Smooth muscle cell (in vitro differentiated cells): ENCODE results near the gene SIRT3. TPM values are rescaled to one million over a fixed set of nuclear protein-coding genes. Genes with fewer than 3 reads are reported as not detected.

ENCODE experiments used
- DNase-seq: peaks from one replicate; lab custom pipeline; 2025; ENCODE audit not compliant: unreplicated experiment; lab: John Stamatoyannopoulos, UW
- H2AFZ ChIP-seq: fragments of 200-600 bp; sonication (generic); 2 replicates; pipeline ENCODE4 v1.6.0; 2016; ENCODE audit warnings: antibody characterized with exemption, low read depth, mild to moderate bottlenecking
- H3F3A ChIP-seq: fragments of 200-600 bp; sonication (generic); 2 replicates; pipeline ENCODE4 v1.6.0; 2017; ENCODE audit warnings: antibody characterized with exemption, low read depth
- H3K27ac ChIP-seq: fragments of 200-600 bp; sonication (generic); 2 replicates; pipeline ENCODE4 v1.5.1; 2016; ENCODE audit warnings: low read depth, mild to moderate bottlenecking
- H3K27me3 ChIP-seq: fragments of 200-600 bp; sonication (generic); 2 replicates; pipeline ENCODE4 v1.6.1; 2016; ENCODE audit warnings: low read depth, mild to moderate bottlenecking
- H3K36me3 ChIP-seq: fragments of 200-600 bp; sonication (generic); 2 replicates; pipeline ENCODE4 v1.5.1; 2016; ENCODE audit warnings: low read depth
- H3K4me1 ChIP-seq: fragments of 200-600 bp; sonication (generic); 2 replicates; pipeline ENCODE4 v1.5.1; 2016; ENCODE audit warnings: low read depth
- H3K4me2 ChIP-seq: fragments of 200-600 bp; sonication (generic); 2 replicates; pipeline ENCODE4 v1.6.0; 2016; ENCODE audit warnings: mild to moderate bottlenecking
- H3K4me3 ChIP-seq: fragments of 200-600 bp; sonication (generic); 2 replicates; pipeline ENCODE4 v1.5.1; 2016; ENCODE audit warnings: mild to moderate bottlenecking
- H3K79me2 ChIP-seq: fragments of 200-600 bp; sonication (generic); 2 replicates; pipeline ENCODE4 v1.6.0; 2016; ENCODE audit warnings: low read depth, mild to moderate bottlenecking
- H3K9ac ChIP-seq: fragments of 200-600 bp; sonication (generic); 2 replicates; pipeline ENCODE4 v1.6.0; 2016; ENCODE audit warnings: low read depth
- H3K9me3 ChIP-seq: fragments of 200-600 bp; sonication (generic); replicated peaks from 2 replicates; pipeline ENCODE4 v1.5.1; 2016; ENCODE audit warnings: low read depth
- H4K20me1 ChIP-seq: fragments of 200-600 bp; sonication (generic); 2 replicates; pipeline ENCODE4 v1.6.0; 2016; ENCODE audit warnings: low read depth
- CTCF ChIP-seq: fragments of 200-600 bp; sonication (generic); IDR thresholded peaks from 2 replicates; pipeline ENCODE4 v1.5.1; 2017; ENCODE audit warnings: borderline replicate concordance, mild to moderate bottlenecking, antibody characterized with exemption; ENCODE audit not compliant: insufficient read depth, poor library complexity, severe bottlenecking
- WGBS: methylation state at CpG from one replicate; pipeline ENCODE4 v1.1.7; 2016; ENCODE audit warnings: low lambda C conversion rate; 5-methylcytosine and 5-hydroxymethylcytosine counted together
- polyA plus RNA-seq: library from polyadenylated mRNA; unstranded; fragments of >200 nt; fragmentation: Nextera tagmentation; extraction: Ambion mirVana; gene quantifications from 2 replicates; pipeline ENCODE4 v1.2.1, GENCODE V29; 2016
- total RNA-seq: library from RNA; depleted of rRNA; stranded (reverse); fragments of >200 nt; gene quantifications from 2 replicates; pipeline ENCODE4 v1.2.3, GENCODE V29; 2014

SIRT3 gene
- total and polyA plus RNA-seq, 2 experiments from 2014 or later = 13.0 to 19.8 TPM

GRCh38 chr11:212150-213100 lies 23.7 kb downstream of the SIRT3 start:
- Histone ChIP-seq H3K4me1 (peaks cover 11% of the 10 kb centered on the region), H3K4me3 (no peak overlapping the region), H3K9ac (no peak overlapping the region), H3K27ac (peak overlapping the region; percentile 4), H3K36me3 (no peaks in the 10 kb centered on the region), H2AFZ (no peak overlapping the region), H3K9me3 (no peaks in the 10 kb centered on the region), H4K20me1 (peaks cover 42% of the 10 kb centered on the region), H3K79me2 (peaks cover 35% of the 10 kb centered on the region), H3F3A (peaks cover 41% of the 10 kb centered on the region), H3K4me2 (no peak overlapping the region), H3K27me3 (no peaks in the 10 kb centered on the region)
- TF ChIP-seq CTCF = no peak
- no peak for DNase-seq
- WGBS = 90% methylated on average over 17 of the region's 17 CpGs

- Histone ChIP-seq H3K9ac (no peak overlapping the region), H3K4me3 (no peak overlapping the region), H2AFZ (no peak overlapping the region), H3K79me2 (peaks cover 39% of the 10 kb centered on the region), H3K4me1 (peaks cover 11% of the 10 kb centered on the region), H3K36me3 (no peaks in the 10 kb centered on the region), H3K27me3 (no peaks in the 10 kb centered on the region), H3K9me3 (no peaks in the 10 kb centered on the region), H3K27ac (peak overlapping the region; percentile 4), H4K20me1 (peaks cover 44% of the 10 kb centered on the region), H3F3A (peaks cover 41% of the 10 kb centered on the region), H3K4me2 (no peak overlapping the region)
- WGBS = 97% methylated on average over 9 of the region's 9 CpGs
- no peak for DNase-seq
- no peak for TF ChIP-seq CTCF
Measured at GRCh38 chr11:211741-212140, 24.4 kb downstream of the SIRT3 start.

GRCh38 chr11:211295-211694 lies 24.8 kb downstream of the SIRT3 start:
- WGBS = 98% methylated on average over 5 of the region's 5 CpGs
- H3F3A ChIP-seq = peaks cover 41% of the 10 kb centered on the region
- H2AFZ ChIP-seq = no peak overlapping the region
- DNase-seq = no peak
- H4K20me1 ChIP-seq = peaks cover 48% of the 10 kb centered on the region
- no peaks in the 10 kb centered on the region for H3K9me3 ChIP-seq
- no peak for TF ChIP-seq CTCF
- peaks cover 11% of the 10 kb centered on the region for H3K4me1 ChIP-seq
- no peak overlapping the region for H3K4me3 ChIP-seq
- H3K27ac ChIP-seq = peak overlapping the region; percentile 99
- peaks cover 43% of the 10 kb centered on the region for H3K79me2 ChIP-seq
- H3K36me3 ChIP-seq = no peaks in the 10 kb centered on the region
- H3K27me3 ChIP-seq = no peaks in the 10 kb centered on the region
- no peak overlapping the region for H3K4me2 ChIP-seq
- no peak overlapping the region for H3K9ac ChIP-seq

- H3K27me3 ChIP-seq = no peaks in the 10 kb centered on the region
- H2AFZ ChIP-seq = no peak overlapping the region
- DNase-seq = no peak
- peak overlapping the region; percentile 99 for H3K27ac ChIP-seq
- no peak overlapping the region for H3K4me3 ChIP-seq
- 97% methylated on average over 5 of the region's 5 CpGs for WGBS
- peak overlapping the region; percentile 95 for H3K9ac ChIP-seq
- H3K79me2 ChIP-seq = peaks cover 48% of the 10 kb centered on the region
- H3K9me3 ChIP-seq = no peaks in the 10 kb centered on the region
- H3K4me1 ChIP-seq = peaks cover 16% of the 10 kb centered on the region
- peaks cover 40% of the 10 kb centered on the region for H3F3A ChIP-seq
- TF ChIP-seq CTCF = no peak
- peaks cover 53% of the 10 kb centered on the region for H4K20me1 ChIP-seq
- H3K36me3 ChIP-seq = no peaks in the 10 kb centered on the region
- H3K4me2 ChIP-seq = peak overlapping the region; percentile 96
Measured at GRCh38 chr11:210803-211180, 25.4 kb downstream of the SIRT3 start.
